Panc1 (cell line): ENCODE measurements around the gene AJUBA.
"Not testable (repeated sequence)": the region's sequence is repeated elsewhere in the genome, so short reads cannot be mapped to it uniquely, and the experiment has no call there.

ENCODE experiments used
- CTCF ChIP-seq: fragments of 450-650 bp; IDR thresholded peaks from 2 replicates; pipeline ENCODE4 v1.5.1; 2017; ENCODE audit warnings: mild to moderate bottlenecking
- REST ChIP-seq, 2 experiments: IDR thresholded peaks; 2 replicates each; pipeline ENCODE4 v1.6.1; 2011 to 2012; ENCODE audit warnings: low read depth in 2 of 2, control low read depth in 1 of 2, low read length in 1 of 2, mild to moderate bottlenecking in 1 of 2, moderate library complexity in 1 of 2; ENCODE audit not compliant: insufficient read depth in 1 of 2
- SIN3A ChIP-seq: IDR thresholded peaks from 2 replicates; pipeline ENCODE4 v1.6.1; 2012; ENCODE audit warnings: low read depth, mild to moderate bottlenecking, low read length, moderate library complexity, borderline replicate concordance; ENCODE audit not compliant: insufficient read depth

- not testable (repeated sequence) for TF ChIP-seq REST (IDR thresholded peaks at IDR 0.05; ENCODE audit: insufficient read depth in 1 of 2, low read depth in 2 of 2, low read length in 1 of 2); CTCF; SIN3A
These were observed 16.2 kb downstream of the AJUBA start for GRCh38 chr14:22965916-22966782.
